Activated T-cell treated with anti-CD3 and anti-CD28 coated beads for 24 hours (primary cell): ENCODE data around the gene SLC5A11.

Source experiments
- DNase-seq: peaks from one replicate; pipeline ENCODE4 v3.0.0-alpha.2; 2020; ENCODE audit warnings: low read depth

SLC5A11 gene

DNA sequence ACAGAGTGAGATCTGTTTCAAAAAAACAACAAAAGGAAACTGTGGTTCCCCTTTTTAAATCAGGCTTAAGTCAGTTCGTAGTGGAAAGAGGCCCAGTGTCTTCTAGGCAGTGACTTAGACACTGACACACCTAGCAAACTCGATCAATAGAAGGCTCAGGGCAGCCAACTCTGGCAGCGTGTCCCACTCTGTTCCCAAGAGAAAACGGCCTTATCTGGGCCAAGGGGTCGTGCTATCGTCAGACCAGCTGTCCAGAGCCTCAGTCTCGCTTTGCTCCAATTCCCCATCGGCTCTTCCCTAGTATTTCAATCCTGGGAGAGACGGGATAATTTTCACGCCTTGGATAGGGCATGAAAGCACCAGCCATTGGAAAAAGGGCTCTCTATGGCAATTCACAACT lies 72.9 kb downstream of the SLC5A11 start:
- DNase-seq, result no peak

GRCh38 chr16:24919536-24919935 lies 73.8 kb downstream of the SLC5A11 start:
- no peak for DNase-seq

DNA sequence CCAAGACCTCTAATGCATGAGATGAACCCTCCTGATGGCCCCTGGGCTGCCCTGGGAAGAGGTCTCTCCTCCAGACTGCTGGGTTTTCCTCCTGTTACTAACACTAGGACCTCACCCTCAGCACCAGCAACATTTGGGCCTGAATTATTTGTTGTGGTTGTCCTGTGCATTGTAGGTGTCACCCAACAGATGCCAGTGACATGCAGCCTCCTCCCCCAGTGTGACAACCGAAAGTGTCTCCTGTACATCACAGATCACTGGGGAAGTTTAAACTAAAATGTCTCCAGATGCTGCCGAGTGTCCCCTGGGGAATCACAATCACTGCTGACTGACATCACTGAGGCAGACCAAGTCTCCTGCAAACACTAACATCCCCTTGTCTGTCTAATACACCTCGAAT lies 74.8 kb downstream of the SLC5A11 start:
- no peak for DNase-seq

DNA sequence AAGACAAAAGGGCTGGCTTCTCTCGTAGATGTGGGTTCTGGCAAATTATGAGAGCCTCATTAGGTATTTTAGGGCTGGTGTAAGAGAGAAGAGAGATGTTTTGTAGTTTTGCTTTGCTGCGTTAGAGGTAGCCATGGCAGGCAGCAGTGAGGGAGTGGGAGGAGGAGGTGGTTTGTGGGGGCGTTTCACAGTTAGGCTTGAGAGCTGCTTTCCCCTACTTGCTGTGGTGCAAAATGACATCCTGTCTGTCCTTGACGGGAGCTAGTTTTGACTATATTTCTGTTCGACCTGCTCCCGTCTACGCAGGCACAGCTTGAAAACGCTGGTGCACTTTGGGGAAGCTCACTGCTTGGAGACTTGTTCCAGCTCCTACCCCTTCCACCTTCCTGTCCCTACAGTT lies 75.5 kb downstream of the SLC5A11 start:
- DNase-seq, result no peak

- no peak for DNase-seq
Measured at GRCh38 chr16:24925163-24925562, 79.4 kb downstream of the SLC5A11 start.

- DNase-seq, result no peak
Measured at GRCh38 chr16:24929409-24929808, 83.6 kb downstream of the SLC5A11 start.

DNA sequence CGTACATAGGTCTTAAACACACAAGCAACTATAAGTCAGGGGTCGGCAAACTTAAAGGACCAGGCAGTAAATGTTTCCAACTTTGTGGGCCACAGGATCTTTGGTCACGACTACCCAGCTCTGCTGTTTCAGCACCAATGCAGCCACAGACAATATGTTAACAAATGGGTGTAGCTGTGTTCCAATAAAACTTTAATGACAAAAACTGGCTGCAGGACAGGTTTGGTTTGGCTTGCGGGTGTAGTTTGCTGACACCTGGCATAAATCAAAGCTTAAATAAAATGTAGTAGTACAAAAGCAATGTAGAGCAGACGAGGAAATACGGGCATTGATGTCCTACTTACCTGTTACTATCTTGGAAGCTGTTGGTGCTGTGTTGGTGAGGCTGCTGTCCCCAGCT lies 84.7 kb downstream of the SLC5A11 start:
- DNase-seq, result no peak

DNA sequence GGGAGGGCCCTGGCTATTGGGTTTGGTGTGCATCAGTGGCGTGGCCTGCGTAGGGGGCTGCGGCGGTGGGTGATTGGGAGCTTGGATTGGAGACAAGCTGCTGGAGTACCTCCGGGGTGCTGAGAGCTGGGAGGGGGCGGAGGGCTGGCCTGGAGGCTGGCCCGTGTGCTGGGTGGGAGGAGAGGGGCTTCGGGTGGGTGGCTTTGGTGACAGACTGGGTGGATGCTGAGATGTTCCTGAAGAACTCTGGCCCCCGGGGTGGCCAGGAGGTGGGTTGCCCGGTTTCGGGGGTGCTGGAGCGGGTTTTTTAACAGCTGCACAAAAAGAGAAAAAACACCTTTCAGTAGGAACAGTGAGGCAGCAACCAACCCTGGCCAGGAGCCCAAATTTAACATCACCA lies 85.3 kb downstream of the SLC5A11 start:
- DNase-seq, result no peak

- DNase-seq, result no peak
Measured at GRCh38 chr16:24935336-24935735, 89.6 kb downstream of the SLC5A11 start.

GRCh38 chr16:24936151-24936550 lies 90.4 kb downstream of the SLC5A11 start:
- no peak for DNase-seq

GRCh38 chr16:24939224-24939623 lies 93.5 kb downstream of the SLC5A11 start:
- no peak for DNase-seq

DNA sequence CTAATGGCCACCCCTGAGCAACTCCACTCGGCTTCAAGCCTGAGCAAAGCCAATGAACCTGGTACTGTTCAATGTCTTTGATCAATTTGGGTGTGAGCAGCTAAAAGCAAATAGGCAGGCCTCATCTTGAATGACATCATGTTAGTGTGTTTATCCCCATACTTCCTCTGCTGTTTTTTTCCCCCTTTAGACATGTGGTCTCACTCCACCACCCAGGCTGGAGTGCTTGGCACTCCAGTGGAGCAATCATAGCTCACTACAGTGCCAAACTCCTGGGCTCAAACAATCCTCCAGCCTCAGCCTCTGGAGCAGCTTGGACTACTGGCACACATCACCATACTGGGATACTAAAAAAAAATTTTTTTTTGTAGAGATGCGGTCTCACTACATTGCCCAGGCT lies 94.0 kb downstream of the SLC5A11 start:
- no peak for DNase-seq

- DNase-seq, result no peak
Measured at GRCh38 chr16:24943471-24943870, 97.7 kb downstream of the SLC5A11 start.

DNA sequence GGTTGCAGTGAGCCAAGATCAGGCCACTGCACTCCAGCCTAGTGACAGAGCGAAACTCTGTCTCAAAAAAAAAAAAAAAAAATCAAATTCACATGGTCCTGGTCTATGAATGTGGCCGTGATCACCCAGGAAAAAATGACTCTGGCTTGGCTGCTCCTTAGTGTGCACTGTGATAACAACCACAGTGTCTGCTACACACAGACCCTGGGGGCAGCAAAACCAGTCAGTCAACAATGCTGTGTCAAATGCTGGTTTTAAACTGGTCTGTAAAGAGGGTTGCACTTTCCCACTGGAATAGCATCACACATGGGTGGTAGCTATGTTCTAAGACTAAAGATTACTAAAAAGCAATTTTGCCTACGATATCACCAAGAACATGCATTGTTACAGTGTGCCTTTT lies 98.4 kb downstream of the SLC5A11 start:
- DNase-seq, result no peak

GRCh38 chr16:24946155-24946554 lies 100.4 kb downstream of the SLC5A11 start:
- DNase-seq, result no peak

DNA sequence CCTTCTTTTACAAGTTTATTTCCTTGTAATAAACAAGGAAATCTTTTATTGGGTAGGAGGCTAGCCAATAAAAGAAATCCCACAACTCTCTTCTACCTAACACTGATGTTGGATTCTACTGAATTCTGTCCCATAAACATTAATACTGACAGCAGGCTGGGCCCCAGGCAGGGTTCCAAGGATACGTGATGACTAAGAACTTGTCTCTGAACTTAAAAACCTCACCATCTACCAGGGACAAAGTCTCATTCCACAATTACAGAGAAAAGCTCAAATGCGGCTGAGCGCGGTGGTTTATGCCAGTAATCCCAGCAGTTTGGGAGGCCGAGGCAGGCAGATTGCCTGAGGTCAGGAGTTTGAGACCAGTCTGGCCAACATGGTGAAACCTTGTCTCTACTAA lies 104.5 kb downstream of the SLC5A11 start:
- DNase-seq, result no peak

GRCh38 chr16:24953306-24953705 lies 107.5 kb downstream of the SLC5A11 start:
- DNase-seq, result no peak

- DNase-seq, result no peak
Measured at GRCh38 chr16:24953721-24954120, 108.0 kb downstream of the SLC5A11 start.

GRCh38 chr16:24954137-24954536 lies 108.4 kb downstream of the SLC5A11 start:
- no peak for DNase-seq

DNA sequence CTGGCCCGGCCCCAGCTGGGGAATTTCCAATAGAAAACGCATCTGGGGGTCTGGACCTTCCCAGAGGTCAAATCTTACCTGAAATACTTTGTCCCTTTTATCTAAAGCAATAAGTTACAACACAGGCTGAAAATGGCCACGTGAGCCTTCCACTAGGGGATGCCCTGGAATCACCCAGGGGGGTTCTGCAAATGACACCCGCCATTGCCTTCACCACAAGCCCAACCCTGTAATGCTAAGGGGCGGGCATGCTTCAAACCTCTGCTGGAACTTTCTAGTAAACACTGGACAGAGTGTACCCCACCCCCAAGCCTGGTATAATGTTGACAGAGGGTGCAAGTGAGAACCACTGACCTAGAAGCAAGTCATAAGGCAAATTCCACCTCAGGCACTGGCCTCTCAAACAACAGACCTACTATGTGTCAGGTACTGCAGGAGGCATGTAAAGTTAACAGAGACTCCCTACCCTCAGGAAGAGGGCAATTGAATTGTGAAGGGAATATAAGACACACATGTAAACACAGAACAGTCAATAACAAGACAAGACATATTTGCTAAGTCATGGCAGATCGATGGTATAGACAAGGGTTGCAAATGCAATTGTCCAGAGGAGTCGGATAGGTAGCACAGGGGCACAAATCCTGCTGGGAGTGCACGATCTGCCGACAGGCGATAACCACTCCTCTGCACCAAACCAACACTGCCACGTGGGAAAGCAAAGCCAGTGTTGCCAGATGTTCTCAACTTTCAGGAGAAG lies 110.4 kb downstream of the SLC5A11 start:
- no peak for DNase-seq

DNA sequence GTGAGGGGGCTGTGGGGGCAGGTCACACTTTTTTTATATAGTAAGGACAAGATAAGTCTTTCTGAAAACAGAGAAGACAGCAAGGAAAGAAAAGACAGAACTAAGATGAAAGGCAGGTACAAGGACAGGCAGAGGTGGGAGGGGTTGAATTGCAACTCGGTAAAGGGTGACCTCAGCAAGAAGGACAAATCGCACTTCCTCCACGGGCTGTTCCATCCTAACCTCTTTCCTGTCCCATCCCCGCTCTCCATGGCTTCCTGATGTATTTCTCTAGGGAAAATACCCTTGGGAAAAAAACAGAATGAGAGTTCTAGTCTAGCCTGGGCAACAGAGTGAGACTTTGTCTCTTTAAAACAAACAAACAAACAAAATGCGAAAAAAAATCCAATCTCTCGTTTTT lies 112.1 kb downstream of the SLC5A11 start:
- DNase-seq, result no peak
